Measurements from ENCODE around the gene HES1. TPM values are rescaled to one million over a fixed set of nuclear protein-coding genes. Genes with fewer than 3 reads are reported as not detected.

The HES1 gene
- total RNA-seq, 2 donors from 2014 or later: 98.7 to 147 TPM

- intact Hi-C loops (cut with DNase I, micrococcal nuclease): no loop called here
- peak; percentile 60 for ATAC-seq
- DNase-seq: no peak
These were observed 23.0 kb downstream of the HES1 start for GRCh38 chr3:194158942-194159439.

GRCh38 chr3:194160158-194160557 lies 24.2 kb downstream of the HES1 start:
- ATAC-seq (no peak), DNase-seq (no peak)
- intact Hi-C loops (cut with DNase I, micrococcal nuclease): no loop called here

DNA sequence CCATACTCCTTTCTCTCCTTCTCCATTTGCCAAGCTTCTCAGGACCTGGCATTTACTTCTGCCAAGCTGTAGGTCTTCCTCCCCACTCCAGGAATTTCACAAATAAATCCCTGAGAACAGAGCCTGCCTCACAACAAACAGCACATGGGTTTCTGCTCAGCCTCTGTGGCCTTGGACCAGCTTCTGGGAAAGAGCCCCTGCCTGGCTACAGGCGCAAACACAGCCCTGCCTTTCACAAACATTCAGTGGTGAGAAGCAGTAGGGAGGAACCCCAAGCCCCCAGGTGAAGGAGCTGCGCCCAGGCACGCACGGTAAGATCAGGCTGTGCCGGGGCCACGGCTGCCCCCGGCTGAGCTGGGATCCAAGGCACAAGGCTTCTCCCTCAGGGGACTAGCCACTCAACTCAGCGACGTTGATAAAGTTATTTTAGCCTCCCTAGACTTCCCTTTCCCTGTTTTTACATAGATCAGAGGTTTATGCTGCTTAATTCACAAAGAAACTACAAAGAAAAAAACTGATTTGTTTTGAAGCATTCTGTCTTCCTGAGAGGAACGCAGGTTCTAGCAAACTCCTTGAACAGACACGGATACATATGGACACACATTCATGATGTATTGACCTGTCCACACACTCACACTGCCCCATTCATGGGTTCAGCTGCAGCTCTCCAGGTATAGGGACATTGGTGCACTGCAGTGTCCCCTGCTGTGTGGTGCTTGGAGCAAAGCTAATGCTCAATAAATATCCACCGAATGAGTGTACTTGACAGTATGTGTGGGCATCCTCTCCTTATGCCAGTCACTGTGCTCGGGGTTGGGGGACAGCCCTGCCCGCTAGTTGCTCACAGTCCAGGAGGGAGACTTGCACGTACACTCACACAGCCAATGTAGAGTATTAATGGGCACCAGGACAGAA lies 25.4 kb downstream of the HES1 start:
- no peak for DNase-seq

DNA sequence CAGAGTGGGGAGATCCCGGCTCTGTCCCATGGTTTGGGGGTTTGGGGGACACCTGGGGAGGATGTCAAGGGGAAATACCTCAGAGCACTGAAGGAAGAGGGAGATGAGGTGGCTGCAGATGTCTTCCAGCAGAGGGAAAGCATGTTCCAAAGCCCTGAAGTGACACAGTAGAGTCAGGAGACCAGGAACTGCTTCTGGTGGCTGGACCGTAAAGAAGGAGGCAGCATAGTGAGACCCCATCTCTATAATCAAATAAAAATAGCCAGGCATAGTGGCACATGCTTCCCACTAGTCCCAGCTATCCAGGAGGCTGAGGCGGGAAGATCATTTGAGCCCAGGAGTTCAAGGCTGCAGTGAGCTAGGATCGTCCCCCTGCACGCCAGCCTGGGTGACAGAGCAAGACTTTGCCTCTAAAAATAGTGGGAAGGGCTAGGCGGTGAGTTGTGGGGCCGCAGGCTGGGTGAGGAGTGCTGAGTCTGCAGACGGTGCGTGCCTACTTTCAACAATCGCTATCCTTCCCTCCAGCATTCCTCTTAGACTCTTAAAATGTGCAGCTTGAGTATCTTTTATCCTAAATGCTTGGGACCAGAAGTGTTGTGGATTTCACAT lies 26.2 kb downstream of the HES1 start:
- intact Hi-C loops (cut with DNase I, micrococcal nuclease): no loop called here
- DNase-seq (no peak), ATAC-seq (no peak)

More for the DNA sequence above, 25.4 kb downstream of the HES1 start:
- intact Hi-C loops (cut with DNase I, micrococcal nuclease): no loop called here
- ATAC-seq: peak; percentile 62

- intact Hi-C loops (cut with DNase I, micrococcal nuclease): no loop called here
- ATAC-seq (no peak), DNase-seq (no peak)
These were observed 27.1 kb downstream of the HES1 start for GRCh38 chr3:194162817-194163584.

DNA sequence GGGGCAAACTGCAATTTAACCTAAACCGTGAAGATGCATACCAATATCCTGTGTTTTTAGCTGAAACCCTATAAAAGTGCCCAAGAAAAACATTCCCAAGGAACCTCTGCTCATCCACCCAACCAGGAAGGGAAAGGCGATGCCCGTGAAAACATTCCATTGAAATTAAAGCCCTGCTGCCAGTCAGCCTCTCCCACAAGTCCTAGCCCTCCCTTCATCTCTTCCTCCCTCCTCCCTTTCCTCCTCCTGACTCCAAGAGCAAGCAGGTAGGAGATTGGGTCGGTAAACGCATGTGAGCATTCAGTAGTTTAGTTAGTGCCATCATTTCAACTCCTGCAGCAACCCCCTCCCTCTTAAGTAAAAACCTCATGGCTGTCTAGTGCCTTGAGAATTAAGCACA lies 27.7 kb downstream of the HES1 start:
- intact Hi-C loops (cut with DNase I, micrococcal nuclease): no loop called here
- DNase-seq: no peak
- peak; percentile 59 for ATAC-seq

DNA sequence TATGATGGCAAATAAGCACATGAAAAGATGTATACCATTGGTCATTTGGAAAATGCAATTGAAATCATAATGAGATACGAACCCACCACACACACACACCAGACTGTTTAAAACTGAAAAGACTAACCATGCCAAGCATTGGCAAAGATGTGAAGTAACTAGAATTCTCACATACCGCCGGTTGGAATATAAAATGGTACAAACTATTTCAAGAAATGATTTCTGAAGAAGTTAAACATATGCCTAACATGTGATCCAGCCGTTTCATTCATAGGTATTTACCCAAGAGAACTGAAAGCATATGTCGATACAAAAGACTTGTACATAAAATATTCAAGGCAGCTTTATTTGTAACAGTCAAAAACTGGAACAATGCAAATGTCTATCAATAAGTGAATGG lies 28.9 kb downstream of the HES1 start:
- no peak for ATAC-seq
- intact Hi-C loops (cut with DNase I, micrococcal nuclease): no loop called here
- DNase-seq: no peak

- intact Hi-C loops (cut with DNase I, micrococcal nuclease): no loop called here
- ATAC-seq (no peak), DNase-seq (no peak)
These were observed 29.5 kb downstream of the HES1 start for GRCh38 chr3:194165271-194166018.

GRCh38 chr3:194166682-194167479 lies 30.9 kb downstream of the HES1 start:
- DNase-seq (no peak), ATAC-seq (peak; percentile 36)
- intact Hi-C loops (cut with DNase I, micrococcal nuclease): no loop called here

GRCh38 chr3:194167480-194168282 lies 31.7 kb downstream of the HES1 start:
- DNase-seq: no peak
- no peak for ATAC-seq
- intact Hi-C loops (cut with DNase I, micrococcal nuclease): no loop called here

DNA sequence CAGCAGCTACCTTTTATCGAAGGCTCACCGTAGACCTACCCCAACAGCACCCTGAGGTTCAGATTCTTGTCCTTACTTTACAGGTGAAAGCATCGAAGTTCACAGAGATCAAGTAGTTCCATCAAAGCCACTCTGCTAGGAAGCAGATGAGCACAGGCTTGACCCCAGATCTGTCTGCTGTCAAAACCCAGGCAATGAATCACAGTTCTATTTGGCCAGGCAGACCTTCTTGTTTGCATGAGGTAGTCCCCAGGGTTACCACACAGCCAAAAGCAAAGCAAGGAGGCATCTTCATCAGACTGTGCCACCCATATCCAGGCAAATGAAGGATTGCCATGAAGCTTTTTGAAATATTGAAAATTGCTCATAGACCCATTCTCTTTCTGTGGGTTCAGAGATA lies 33.0 kb downstream of the HES1 start:
- ATAC-seq: no peak
- intact Hi-C loops (cut with DNase I, micrococcal nuclease): no loop called here
- DNase-seq: no peak

- intact Hi-C loops (cut with DNase I, micrococcal nuclease): no loop called here
- no peak for ATAC-seq
These were observed 33.6 kb downstream of the HES1 start for GRCh38 chr3:194169595-194169994.

DNA sequence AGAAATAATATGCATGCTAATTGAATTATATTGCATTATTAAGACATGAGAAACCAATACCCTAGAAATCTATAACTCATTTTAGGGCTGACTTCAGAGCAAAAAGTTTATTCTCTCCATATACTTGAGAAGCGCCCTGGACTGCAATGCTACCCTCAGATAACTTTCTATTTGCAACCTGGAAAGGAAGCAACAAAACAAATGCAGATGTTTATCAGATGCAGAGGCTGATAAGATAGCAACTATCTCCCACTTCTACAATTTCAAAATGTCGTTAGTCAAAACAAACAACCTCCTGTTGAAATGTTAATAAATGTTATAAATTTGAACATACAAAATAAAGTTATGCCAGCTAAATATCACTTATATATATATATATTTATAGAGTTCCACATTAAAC lies 34.8 kb downstream of the HES1 start:
- intact Hi-C loops (cut with DNase I, micrococcal nuclease): no loop called here
- ATAC-seq (no peak), DNase-seq (no peak)

More at GRCh38 chr3:194169595-194169994, 33.6 kb downstream of the HES1 start:
- DNase-seq: no peak

DNA sequence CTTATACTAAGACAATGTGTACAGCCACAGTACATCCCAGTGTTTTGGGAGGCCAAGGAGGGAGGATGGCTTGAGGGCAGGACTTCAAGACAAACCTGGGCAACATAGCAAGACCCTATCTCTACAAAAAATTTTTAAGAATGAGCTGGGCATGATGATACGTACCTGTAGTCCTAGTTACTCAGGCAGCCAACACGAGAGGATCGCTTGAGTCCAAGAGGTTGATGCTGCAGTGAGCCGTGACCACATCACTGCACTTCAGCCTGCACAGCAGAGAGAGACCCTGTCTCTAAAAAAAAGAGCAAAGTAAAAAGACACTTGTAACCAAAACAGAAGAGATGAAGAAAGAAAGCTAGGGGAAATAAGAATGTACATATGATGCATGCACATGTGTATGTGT lies 38.5 kb downstream of the HES1 start:
- ATAC-seq (no peak), DNase-seq (no peak)
- intact Hi-C loops (cut with DNase I, micrococcal nuclease): no loop called here

- ATAC-seq (no peak), DNase-seq (no peak)
- intact Hi-C loops (cut with DNase I, micrococcal nuclease): no loop called here
These were observed 39.0 kb downstream of the HES1 start for GRCh38 chr3:194174980-194175379.

GRCh38 chr3:194176274-194176991 lies 40.5 kb downstream of the HES1 start:
- ATAC-seq: no peak
- no peak for DNase-seq
- intact Hi-C loops (cut with DNase I, micrococcal nuclease): no loop called here

- intact Hi-C loops (cut with DNase I, micrococcal nuclease): no loop called here
- DNase-seq: no peak
- no peak for ATAC-seq
These were observed 41.2 kb downstream of the HES1 start for GRCh38 chr3:194177141-194177540.
